ENCODE measurements around the gene KIF5C.

Gene KIF5C

DNA sequence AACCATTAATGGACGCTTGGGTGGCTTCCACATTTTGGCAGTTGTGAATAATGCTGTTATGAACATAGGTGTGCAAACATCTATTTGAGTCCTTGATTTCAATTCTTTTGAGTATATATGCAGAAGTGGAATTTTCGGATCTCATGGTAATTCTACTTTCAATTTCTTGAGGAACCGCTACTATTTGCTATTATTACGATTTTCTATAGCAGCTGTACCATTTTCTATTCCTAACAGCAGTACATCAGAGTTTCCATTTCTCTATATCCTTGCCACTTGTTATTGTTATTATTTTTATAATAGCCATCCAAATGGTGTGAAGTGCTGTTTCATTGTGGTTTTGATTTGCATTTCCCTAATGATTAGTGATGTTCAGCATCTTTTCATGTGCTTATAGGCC lies 69.5 kb downstream of the KIF5C start:
- DNase-seq (ENCODE audit: insufficient read length, low spot score) (no peak), FAIRE-seq (no peak)
- TF ChIP-seq, protein P1, sequence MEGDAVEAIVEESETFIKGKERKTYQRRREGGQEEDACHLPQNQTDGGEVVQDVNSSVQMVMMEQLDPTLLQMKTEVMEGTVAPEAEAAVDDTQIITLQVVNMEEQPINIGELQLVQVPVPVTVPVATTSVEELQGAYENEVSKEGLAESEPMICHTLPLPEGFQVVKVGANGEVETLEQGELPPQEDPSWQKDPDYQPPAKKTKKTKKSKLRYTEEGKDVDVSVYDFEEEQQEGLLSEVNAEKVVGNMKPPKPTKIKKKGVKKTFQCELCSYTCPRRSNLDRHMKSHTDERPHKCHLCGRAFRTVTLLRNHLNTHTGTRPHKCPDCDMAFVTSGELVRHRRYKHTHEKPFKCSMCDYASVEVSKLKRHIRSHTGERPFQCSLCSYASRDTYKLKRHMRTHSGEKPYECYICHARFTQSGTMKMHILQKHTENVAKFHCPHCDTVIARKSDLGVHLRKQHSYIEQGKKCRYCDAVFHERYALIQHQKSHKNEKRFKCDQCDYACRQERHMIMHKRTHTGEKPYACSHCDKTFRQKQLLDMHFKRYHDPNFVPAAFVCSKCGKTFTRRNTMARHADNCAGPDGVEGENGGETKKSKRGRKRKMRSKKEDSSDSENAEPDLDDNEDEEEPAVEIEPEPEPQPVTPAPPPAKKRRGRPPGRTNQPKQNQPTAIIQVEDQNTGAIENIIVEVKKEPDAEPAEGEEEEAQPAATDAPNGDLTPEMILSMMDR (IDR thresholded peaks at IDR 0.05; ENCODE audit: insufficient read depth, missing control alignments) = no peak

DNA sequence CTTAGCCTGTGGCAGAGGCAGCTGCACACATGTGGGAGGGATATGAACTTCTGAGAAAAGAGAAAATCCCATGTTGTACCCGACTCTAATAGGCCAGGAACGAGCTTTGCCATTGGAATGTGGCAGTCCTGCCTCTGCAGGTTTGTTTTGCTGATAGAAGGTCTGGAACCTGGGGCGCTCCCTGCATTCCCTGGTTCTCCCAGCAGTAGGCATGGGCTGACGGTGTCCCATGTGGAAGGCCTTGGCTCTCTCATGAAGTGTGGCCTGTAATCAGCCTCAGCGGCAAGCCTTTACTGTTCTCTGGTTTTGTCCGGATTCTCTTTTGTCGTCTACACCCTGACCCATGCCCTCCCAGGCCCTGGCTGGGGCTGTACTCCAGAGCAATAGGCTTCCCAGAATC lies 72.3 kb downstream of the KIF5C start:
- TF ChIP-seq, protein P1 (IDR thresholded peaks at IDR 0.05; ENCODE audit: insufficient read depth, missing control alignments) = no peak
- no peak for DNase-seq (ENCODE audit: insufficient read length, low spot score)
- no peak for FAIRE-seq

- TF ChIP-seq, protein P1 (IDR thresholded peaks at IDR 0.05; ENCODE audit: insufficient read depth, missing control alignments) = no peak
- no peak for FAIRE-seq
- DNase-seq (ENCODE audit: insufficient read length, low spot score) = no peak
Observed at GRCh38 chr2:148948868-148949267, 73.8 kb downstream of the KIF5C start.

GRCh38 chr2:148949348-148949747 lies 74.3 kb downstream of the KIF5C start:
- no peak for DNase-seq (ENCODE audit: insufficient read length, low spot score)
- no peak for FAIRE-seq
- TF ChIP-seq, protein P1 (IDR thresholded peaks at IDR 0.05; ENCODE audit: insufficient read depth, missing control alignments) = no peak

DNA sequence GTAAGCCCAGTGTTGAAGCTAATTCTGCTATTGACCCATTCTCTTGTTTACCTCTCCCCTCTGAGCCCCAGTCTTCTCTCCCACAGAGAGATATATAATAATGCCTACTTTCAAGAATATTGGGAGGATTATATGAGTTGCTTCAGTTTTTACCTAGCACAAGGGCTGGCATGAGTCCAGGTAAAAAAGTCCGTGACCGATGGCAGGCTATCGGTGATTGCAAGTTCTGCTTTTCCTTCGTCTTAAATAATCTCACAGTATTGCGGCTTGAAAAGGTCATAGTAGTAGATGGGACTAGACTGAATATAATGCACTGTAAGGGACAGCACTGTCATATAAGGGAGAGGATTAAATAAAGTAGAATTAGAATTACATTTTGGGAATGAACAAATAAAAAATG lies 77.6 kb downstream of the KIF5C start:
- no peak for FAIRE-seq
- DNase-seq (ENCODE audit: insufficient read length, low spot score) = no peak
- TF ChIP-seq, protein P1 (IDR thresholded peaks at IDR 0.05; ENCODE audit: insufficient read depth, missing control alignments) = no peak

GRCh38 chr2:148953426-148953825 lies 78.4 kb downstream of the KIF5C start:
- FAIRE-seq = no peak
- TF ChIP-seq, protein P1 (IDR thresholded peaks at IDR 0.05; ENCODE audit: insufficient read depth, missing control alignments) = no peak

DNA sequence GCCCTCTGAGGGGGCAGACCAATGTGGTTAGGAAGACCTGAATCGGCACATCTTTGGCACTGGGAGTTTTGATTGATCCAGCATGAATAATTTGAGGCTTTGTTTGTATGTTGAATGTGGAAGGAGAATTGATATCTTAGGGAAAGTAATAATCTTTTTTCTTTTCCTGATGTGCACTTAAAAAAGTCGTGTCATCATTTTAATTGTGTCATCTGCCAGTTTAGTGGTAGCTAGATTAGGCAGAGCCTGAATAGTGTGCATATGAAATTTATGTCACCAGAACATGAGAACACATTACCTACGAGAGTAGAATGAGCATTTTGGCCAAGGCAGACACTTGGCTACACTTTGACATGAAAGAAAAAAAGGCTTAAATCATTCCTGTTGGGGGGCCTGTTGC lies 79.5 kb downstream of the KIF5C start:
- TF ChIP-seq, protein P1 (IDR thresholded peaks at IDR 0.05; ENCODE audit: insufficient read depth, missing control alignments) = no peak
- no peak for DNase-seq (ENCODE audit: insufficient read length, low spot score)
- no peak for FAIRE-seq

More at GRCh38 chr2:148953426-148953825, 78.4 kb downstream of the KIF5C start:
- DNase-seq (ENCODE audit: insufficient read length, low spot score) = no peak

Data from D721Med (cell line).